A549 (cell line): ENCODE results near the gene DERL3.

Experiments used
- CHD2 ChIP-seq: fragments of 150-350 bp; IDR thresholded peaks from 2 replicates; pipeline ENCODE4 v1.6.1; 2014; ENCODE audit warnings: low read length; ENCODE audit not compliant: partially characterized antibody
- CTCF ChIP-seq: fragments of >200 bp; sonication (Bioruptor Twin); formaldehyde crosslinking; IDR thresholded peaks from 3 replicates; pipeline ENCODE4 v1.5.1; 2016
- JUNB ChIP-seq: fragments of >200 bp; sonication (Bioruptor Twin); formaldehyde crosslinking; IDR thresholded peaks from 2 replicates; pipeline ENCODE4 v1.6.1; 2016

- TF ChIP-seq CTCF (no peak), JUNB (no peak), CHD2 (no peak)
These were observed 49.2 kb downstream of the DERL3 start for GRCh38 chr22:23789638-23790037.
